ENCODE measurements around the gene GPALPP1. TPM values are rescaled to one million over a fixed set of nuclear protein-coding genes. Genes with fewer than 3 reads are reported as not detected.

GPALPP1 gene
- total and polyA plus RNA-seq, 4 donors = 7.9 to 45.0 (median 13.0) TPM

GRCh38 chr13:45040173-45040572, 50.8 kb downstream of the GPALPP1 start:
- peaks cover 0 to 4% (median under 1%) of the 10 kb centered on the region in 4 donors for H3K36me3 ChIP-seq (ENCODE audit: control insufficient read depth in 4 of 4, insufficient read depth in 4 of 4, low read length in 4 of 4)
- ATAC-seq (ENCODE audit: insufficient read depth, low FRiP score) (no peak), DNase-seq (no peak)
- no peaks in the 10 kb centered on the region for H3K9me3 ChIP-seq (ENCODE audit: control insufficient read depth in 4 of 4, insufficient read depth in 3 of 4, low read length in 3 of 4)
- H3K4me1 ChIP-seq (ENCODE audit: control insufficient read depth in 5 of 5, insufficient read depth in 5 of 5, low read length in 5 of 5) = no peaks in the 10 kb centered on the region
- H3K27me3 ChIP-seq (ENCODE audit: control insufficient read depth in 3 of 3, insufficient read depth in 3 of 3, low read length in 2 of 3) = no peaks in the 10 kb centered on the region
- 84 to 96% methylated on average over 1 of the region's 1 CpG for WGBS, 2 donors
- no peak for TF ChIP-seq CTCF (IDR thresholded peaks at IDR 0.05; ENCODE audit: control extremely low read depth, extremely low read depth)
- no peak overlapping the region for H3K27ac ChIP-seq (ENCODE audit: low read depth in 1 of 2, low read length in 1 of 2)
- no peak overlapping the region for H3K4me3 ChIP-seq
- H3K9ac ChIP-seq (ENCODE audit: insufficient read depth in 1 of 2, low read length in 2 of 2) = no peak overlapping the region

DNA sequence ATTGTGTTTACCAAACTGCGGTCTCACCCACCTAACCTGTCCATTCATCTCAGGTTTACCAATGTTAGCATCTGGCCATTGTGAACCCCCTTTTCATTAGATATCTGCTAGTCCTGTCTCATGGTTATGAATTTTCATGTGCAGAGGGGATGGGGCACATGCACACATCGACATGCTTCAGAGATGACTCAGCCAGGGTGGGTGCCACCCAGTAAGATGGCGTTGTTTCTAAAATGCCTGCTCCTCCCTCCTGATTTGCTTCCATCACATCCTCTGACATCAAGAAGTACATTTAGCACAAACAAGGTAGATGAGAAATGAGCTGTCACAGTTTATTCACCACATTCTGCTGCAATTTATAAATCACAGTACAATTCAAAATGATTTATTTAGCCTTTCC, 51.3 kb downstream of the GPALPP1 start:
- H3K27me3 ChIP-seq (ENCODE audit: control insufficient read depth in 3 of 3, insufficient read depth in 3 of 3, low read length in 2 of 3) = no peaks in the 10 kb centered on the region
- ATAC-seq (ENCODE audit: insufficient read depth, low FRiP score) (no peak), DNase-seq (no peak)
- no peak overlapping the region for H3K4me3 ChIP-seq
- no peaks in the 10 kb centered on the region for H3K9me3 ChIP-seq (ENCODE audit: control insufficient read depth in 4 of 4, insufficient read depth in 3 of 4, low read length in 3 of 4)
- H3K4me1 ChIP-seq (ENCODE audit: control insufficient read depth in 5 of 5, insufficient read depth in 5 of 5, low read length in 5 of 5) = no peaks in the 10 kb centered on the region
- no peak overlapping the region for H3K9ac ChIP-seq (ENCODE audit: insufficient read depth in 1 of 2, low read length in 2 of 2)
- peaks cover 0 to 4% (median under 1%) of the 10 kb centered on the region in 4 donors for H3K36me3 ChIP-seq (ENCODE audit: control insufficient read depth in 4 of 4, insufficient read depth in 4 of 4, low read length in 4 of 4)
- WGBS, 2 donors = 90 to 93% methylated on average over 3 of the region's 3 CpGs
- no peak for TF ChIP-seq CTCF (IDR thresholded peaks at IDR 0.05; ENCODE audit: control extremely low read depth, extremely low read depth)
- no peak overlapping the region for H3K27ac ChIP-seq (ENCODE audit: low read depth in 1 of 2, low read length in 1 of 2)

DNA sequence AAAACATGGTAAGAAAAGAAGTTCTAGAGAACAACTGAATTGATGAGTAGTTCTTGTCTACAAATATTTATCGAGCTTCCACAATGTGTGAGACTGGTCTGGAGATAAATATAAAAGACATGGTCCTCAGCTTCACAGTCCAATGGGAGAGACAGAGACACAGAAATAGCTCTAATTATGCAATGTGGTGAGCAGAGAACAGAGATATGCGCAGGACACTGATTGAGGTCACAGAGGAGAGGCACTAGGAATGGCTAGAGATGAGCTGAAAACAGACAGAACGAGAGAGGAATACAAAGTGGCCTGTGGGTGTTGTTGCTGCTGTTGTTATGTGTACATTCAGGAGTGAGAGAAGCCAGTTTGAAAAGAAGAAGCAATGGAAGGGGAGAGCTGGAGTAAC, 53.2 kb downstream of the GPALPP1 start:
- no peak for TF ChIP-seq CTCF (IDR thresholded peaks at IDR 0.05; ENCODE audit: control extremely low read depth, extremely low read depth)
- WGBS, 2 donors = 78 to 83% methylated on average over 3 of the region's 3 CpGs
- Histone ChIP-seq H3K4me3 (no peak overlapping the region), H3K9me3 (ENCODE audit: control insufficient read depth in 4 of 4, insufficient read depth in 3 of 4, low read length in 3 of 4) (no peaks in the 10 kb centered on the region), H3K4me1 (ENCODE audit: control insufficient read depth in 5 of 5, insufficient read depth in 5 of 5, low read length in 5 of 5) (peaks cover 0 to 4% (median 0%) of the 10 kb centered on the region in 5 donors), H3K9ac (ENCODE audit: insufficient read depth in 1 of 2, low read length in 2 of 2) (no peak overlapping the region), H3K27me3 (ENCODE audit: control insufficient read depth in 3 of 3, insufficient read depth in 3 of 3, low read length in 2 of 3) (no peaks in the 10 kb centered on the region), H3K27ac (ENCODE audit: low read depth in 1 of 2, low read length in 1 of 2) (peak overlapping the region in 1 of 2 donors; percentile 33), H3K36me3 (ENCODE audit: control insufficient read depth in 4 of 4, insufficient read depth in 4 of 4, low read length in 4 of 4) (no peaks in the 10 kb centered on the region)
- DNase-seq (no peak), ATAC-seq (ENCODE audit: insufficient read depth, low FRiP score) (no peak)

DNA sequence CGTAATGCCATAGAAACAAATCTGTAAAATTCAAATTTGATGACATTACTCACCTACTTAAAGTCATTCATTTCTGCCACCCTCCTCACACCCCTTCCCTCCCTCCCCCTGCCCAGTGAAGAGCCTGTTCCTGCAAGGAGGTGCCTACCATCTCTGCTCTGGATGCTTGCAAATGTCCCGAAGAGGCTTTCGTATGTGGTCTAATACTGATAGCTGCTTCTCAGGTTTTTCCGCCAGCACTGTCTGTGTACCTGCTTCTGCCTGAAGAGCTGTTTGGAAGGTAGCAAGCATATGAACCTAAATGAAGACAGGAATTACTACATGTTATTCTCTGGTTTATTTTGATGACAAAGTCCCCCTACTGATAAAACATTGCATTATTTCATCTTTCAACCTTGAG, 57.1 kb downstream of the GPALPP1 start:
- WGBS, 2 donors = 79 to 90% methylated on average over 4 of the region's 4 CpGs
- ATAC-seq (ENCODE audit: insufficient read depth, low FRiP score) = no peak
- no peak for TF ChIP-seq CTCF (IDR thresholded peaks at IDR 0.05; ENCODE audit: control extremely low read depth, extremely low read depth)
- no peaks in the 10 kb centered on the region for H3K27me3 ChIP-seq (ENCODE audit: control insufficient read depth in 3 of 3, insufficient read depth in 3 of 3, low read length in 2 of 3)
- no peak overlapping the region for H3K4me3 ChIP-seq
- H3K9me3 ChIP-seq (ENCODE audit: control insufficient read depth in 4 of 4, insufficient read depth in 3 of 4, low read length in 3 of 4) = no peaks in the 10 kb centered on the region
- no peak overlapping the region for H3K9ac ChIP-seq (ENCODE audit: insufficient read depth in 1 of 2, low read length in 2 of 2)
- no peaks in the 10 kb centered on the region for H3K36me3 ChIP-seq (ENCODE audit: control insufficient read depth in 4 of 4, insufficient read depth in 4 of 4, low read length in 4 of 4)
- no peak overlapping the region for H3K27ac ChIP-seq (ENCODE audit: low read depth in 1 of 2, low read length in 1 of 2)
- DNase-seq = no peak
- H3K4me1 ChIP-seq (ENCODE audit: control insufficient read depth in 5 of 5, insufficient read depth in 5 of 5, low read length in 5 of 5) = peaks cover 0 to 8% (median 1%) of the 10 kb centered on the region in 5 donors
